HTR-8/SVneo (cell line): Measurements from ENCODE around the gene PUDP.
"Not testable (repeated sequence)": the region's sequence is repeated elsewhere in the genome, so short reads cannot be mapped to it uniquely, and the experiment has no call there.

Source experiments
- DNase-seq: peaks from one replicate; pipeline ENCODE4 v3.0.0; 2011; ENCODE audit warnings: low spot score, mixed read lengths; ENCODE audit not compliant: insufficient read length
- FAIRE-seq: peaks from 2 replicates; lab custom pipeline; 2011; peaks lifted over from hg19 to GRCh38; lab: Jason Lieb, UNC

Gene PUDP

GRCh38 chrX:7110821-7111276, 37.1 kb downstream of the PUDP start:
- no peak for FAIRE-seq

GRCh38 chrX:7109838-7110793, 37.8 kb downstream of the PUDP start:
- FAIRE-seq = no peak

More at GRCh38 chrX:7110821-7111276, 37.1 kb downstream of the PUDP start:
- DNase-seq = no peak

GRCh38 chrX:7109049-7109531, 38.9 kb downstream of the PUDP start:
- FAIRE-seq = no peak
- DNase-seq = no peak

More at GRCh38 chrX:7109838-7110793, 37.8 kb downstream of the PUDP start:
- DNase-seq = no peak

DNA sequence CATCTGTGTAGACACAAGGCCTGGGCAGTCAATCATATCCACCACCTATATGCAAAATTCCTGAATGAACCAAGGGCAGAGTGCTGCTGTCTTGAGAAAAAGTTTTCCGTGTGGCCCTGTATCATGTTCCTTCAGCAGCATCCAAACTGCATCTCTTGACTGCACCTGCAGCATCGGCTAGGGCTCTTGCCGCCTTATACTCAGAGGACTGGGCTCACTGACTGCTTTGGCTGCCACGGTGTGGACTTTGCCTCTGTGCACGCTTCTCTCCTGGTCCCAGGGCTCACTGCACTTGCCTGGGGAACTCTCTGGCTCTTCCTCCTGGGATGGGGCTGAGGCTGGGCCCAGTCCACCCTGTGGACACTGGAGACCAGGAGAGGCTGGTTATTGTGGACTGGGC, 39.9 kb downstream of the PUDP start:
- FAIRE-seq (no peak), DNase-seq (no peak)

- DNase-seq (no peak), FAIRE-seq (no peak)
Observed at GRCh38 chrX:7106649-7107048, 41.3 kb downstream of the PUDP start.

GRCh38 chrX:7102119-7102518, 45.8 kb downstream of the PUDP start:
- FAIRE-seq (no peak), DNase-seq (no peak)

- no peak for FAIRE-seq
- DNase-seq = no peak
Observed at GRCh38 chrX:7100022-7100421, 47.9 kb downstream of the PUDP start.

GRCh38 chrX:7095657-7096056, 52.3 kb downstream of the PUDP start:
- not testable (repeated sequence) for DNase-seq, FAIRE-seq

- no peak for FAIRE-seq
- DNase-seq = no peak
Observed at GRCh38 chrX:7093305-7093704, 54.6 kb downstream of the PUDP start.

- no peak for FAIRE-seq
- DNase-seq = no peak
Observed at GRCh38 chrX:7092543-7092942, 55.4 kb downstream of the PUDP start.

GRCh38 chrX:7091923-7092322, 56.0 kb downstream of the PUDP start:
- no peak for FAIRE-seq

DNA sequence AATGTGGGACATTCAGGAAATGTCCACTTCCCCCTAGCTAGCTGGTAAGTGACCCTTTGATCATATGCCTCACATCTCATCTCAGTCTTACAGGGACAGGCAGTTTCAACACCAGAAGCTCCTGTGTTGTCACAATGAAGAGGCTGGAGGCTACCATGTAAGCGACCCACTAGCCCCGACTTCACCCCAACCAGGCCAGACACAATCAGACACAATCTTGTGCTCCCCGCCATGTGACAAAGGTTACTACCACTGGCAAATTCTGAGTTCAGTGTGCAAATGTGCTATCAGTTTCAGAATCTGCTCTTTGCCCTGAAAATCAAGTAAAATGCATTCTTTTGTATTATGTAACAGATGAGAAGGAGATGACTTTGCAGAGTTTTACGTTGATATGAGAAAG, 57.3 kb downstream of the PUDP start:
- no peak for FAIRE-seq
- DNase-seq = no peak

More at GRCh38 chrX:7091923-7092322, 56.0 kb downstream of the PUDP start:
- DNase-seq = no peak

DNA sequence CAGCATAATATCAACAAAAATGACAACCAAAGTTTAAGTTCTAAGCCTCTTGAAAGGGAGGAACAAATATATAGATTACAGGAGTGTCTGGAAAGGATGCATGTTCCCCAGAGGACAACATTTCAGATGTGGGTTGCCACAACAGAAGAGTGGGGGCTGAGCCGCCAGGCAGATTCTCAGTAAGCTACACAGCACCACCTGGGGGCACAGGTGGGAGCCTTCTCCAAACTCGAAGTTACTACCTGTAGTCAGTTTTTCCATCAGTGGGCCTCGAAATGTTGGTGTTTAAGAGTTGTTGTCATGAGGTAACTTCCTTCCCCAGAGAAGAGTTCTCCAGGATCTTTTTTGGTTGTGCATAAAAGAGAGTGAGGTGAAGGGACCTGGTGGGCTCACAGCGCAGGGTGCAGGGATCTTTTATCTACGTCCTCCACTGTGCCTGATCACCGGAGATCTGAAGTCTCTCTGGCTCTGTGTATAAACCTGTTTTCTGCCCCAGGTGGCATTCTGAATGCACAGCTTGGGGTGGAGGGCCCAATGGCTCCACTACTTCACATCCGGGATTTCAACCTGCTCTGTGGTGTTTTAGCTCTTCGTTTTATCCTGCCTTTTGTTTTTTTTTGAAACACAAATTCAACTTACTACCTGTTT, 58.9 kb downstream of the PUDP start:
- DNase-seq (no peak), FAIRE-seq (no peak)

- no peak for FAIRE-seq
- DNase-seq = no peak
Observed at GRCh38 chrX:7086384-7086783, 61.6 kb downstream of the PUDP start.

- DNase-seq (no peak), FAIRE-seq (no peak)
Observed at GRCh38 chrX:7085879-7086278, 62.1 kb downstream of the PUDP start.

DNA sequence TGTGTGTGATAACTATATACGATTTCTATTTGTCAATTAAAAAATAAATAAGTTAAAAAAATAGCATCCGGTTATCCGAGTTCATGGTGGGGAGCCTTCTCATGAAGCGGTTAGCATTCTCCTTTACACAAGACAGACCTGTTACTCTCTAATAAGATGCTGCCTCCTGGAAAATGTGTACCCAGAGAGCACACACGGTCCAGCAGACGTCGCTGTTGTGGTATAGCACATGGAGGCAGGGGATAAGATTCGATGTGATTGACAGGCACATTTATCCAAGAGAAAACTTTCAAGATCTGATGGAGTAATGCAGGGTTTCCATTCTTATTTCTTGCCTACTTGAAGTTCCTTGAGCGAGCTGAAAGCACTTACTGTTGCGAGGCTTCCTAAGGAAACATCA, 63.1 kb downstream of the PUDP start:
- FAIRE-seq = no peak
- DNase-seq = no peak

- FAIRE-seq = peak; percentile 92
Observed at GRCh38 chrX:7083468-7084396, 64.2 kb downstream of the PUDP start.

GRCh38 chrX:7083021-7083420, 64.9 kb downstream of the PUDP start:
- FAIRE-seq (no peak), DNase-seq (no peak)

More at GRCh38 chrX:7083468-7084396, 64.2 kb downstream of the PUDP start:
- DNase-seq = peak; percentile 67

GRCh38 chrX:7082556-7082955, 65.4 kb downstream of the PUDP start:
- DNase-seq (no peak), FAIRE-seq (no peak)
